WERI-Rb-1 (cell line): ENCODE results near the gene GALNT18.

ENCODE experiments used
- DNase-seq: peaks from one replicate; pipeline ENCODE4 v3.0.0-alpha.2; 2020
- H3K27ac ChIP-seq: fragments of 250-450 bp; sonication (Bioruptor Pico); 2 replicates; pipeline ENCODE4 v1.5.1; 2020; ENCODE audit warnings: mild to moderate bottlenecking, moderate library complexity
- H3K27me3 ChIP-seq: fragments of 250-450 bp; sonication (Bioruptor Pico); 2 replicates; pipeline ENCODE4 v1.5.1; 2021; ENCODE audit warnings: mild to moderate bottlenecking, low read depth, moderate library complexity; ENCODE audit not compliant: insufficient read depth, severe bottlenecking
- H3K36me3 ChIP-seq: fragments of 250-450 bp; sonication (Bioruptor Pico); 2 replicates; pipeline ENCODE4 v1.5.1; 2020; ENCODE audit warnings: mild to moderate bottlenecking, moderate library complexity
- H3K4me3 ChIP-seq: 2 replicates; pipeline ENCODE4 v1.5.1; 2011; ENCODE audit warnings: low read depth, mild to moderate bottlenecking, control low read depth, low read length
- H3K9me3 ChIP-seq: fragments of 250-450 bp; sonication (Bioruptor Pico); 2 replicates; pipeline ENCODE4 v1.5.1; 2021; ENCODE audit warnings: mild to moderate bottlenecking, moderate library complexity; ENCODE audit not compliant: severe bottlenecking
- CTCF ChIP-seq: IDR thresholded peaks from 2 replicates; pipeline ENCODE4 v1.5.1; 2011; ENCODE audit warnings: low read depth, mild to moderate bottlenecking, control low read depth, inconsistent platforms, low read length

The GALNT18 gene

GRCh38 chr11:11580841-11581411 lies 40.9 kb downstream of the GALNT18 start:
- Histone ChIP-seq H3K27me3 (no peaks in the 10 kb centered on the region), H3K27ac (no peak overlapping the region), H3K4me3 (no peak overlapping the region), H3K36me3 (no peaks in the 10 kb centered on the region), H3K9me3 (no peaks in the 10 kb centered on the region)
- no peak for TF ChIP-seq CTCF
- DNase-seq = no peak

- Histone ChIP-seq H3K27ac (no peak overlapping the region), H3K36me3 (no peaks in the 10 kb centered on the region), H3K9me3 (no peaks in the 10 kb centered on the region), H3K27me3 (no peaks in the 10 kb centered on the region), H3K4me3 (no peak overlapping the region)
- DNase-seq = no peak
- no peak for TF ChIP-seq CTCF
Observed at GRCh38 chr11:11580012-11580411, 41.8 kb downstream of the GALNT18 start.

- Histone ChIP-seq H3K4me3 (no peak overlapping the region), H3K36me3 (no peaks in the 10 kb centered on the region), H3K9me3 (no peaks in the 10 kb centered on the region), H3K27me3 (no peaks in the 10 kb centered on the region), H3K27ac (no peak overlapping the region)
- no peak for DNase-seq
- no peak for TF ChIP-seq CTCF
Observed at GRCh38 chr11:11579012-11579988, 42.5 kb downstream of the GALNT18 start.

GRCh38 chr11:11577932-11578911 lies 43.6 kb downstream of the GALNT18 start:
- no peak overlapping the region for H3K27ac ChIP-seq
- H3K36me3 ChIP-seq = no peaks in the 10 kb centered on the region
- no peaks in the 10 kb centered on the region for H3K27me3 ChIP-seq
- no peak for DNase-seq
- H3K4me3 ChIP-seq = no peak overlapping the region
- TF ChIP-seq CTCF = no peak
- H3K9me3 ChIP-seq = no peaks in the 10 kb centered on the region

GRCh38 chr11:11577251-11577855 lies 44.5 kb downstream of the GALNT18 start:
- H3K4me3 ChIP-seq = no peak overlapping the region
- H3K36me3 ChIP-seq = no peaks in the 10 kb centered on the region
- no peak for TF ChIP-seq CTCF
- no peak overlapping the region for H3K27ac ChIP-seq
- H3K27me3 ChIP-seq = no peaks in the 10 kb centered on the region
- H3K9me3 ChIP-seq = no peaks in the 10 kb centered on the region
- no peak for DNase-seq
